Right renal cortex interstitium (tissue), 3 donors: Measurements from ENCODE around the gene TSG101. TPM values are rescaled to one million over a fixed set of nuclear protein-coding genes. Genes with fewer than 3 reads are reported as not detected.

Source experiments
- polyA plus RNA-seq, 3 donors: library from polyadenylated mRNA; unstranded; fragments of 120-200 nt; gene quantifications; one replicate each; pipeline ENCODE4 v1.2.1, GENCODE V29; 2013; ENCODE audit not compliant: insufficient read length in 3 of 3

The TSG101 gene
- polyA plus RNA-seq, 3 donors, result 183 to 199 (median 192) TPM

Other genes with a start within 250 kb of the TSG101 start
- gene HPS5, start 204.8 kb downstream of the TSG101 start, polyA plus RNA-seq, result 10 to 100 TPM; 22.9 to 23.2 (median 23.1) TPM
- 10 to 100 TPM; 55.2 to 57.7 (median 55.3) TPM for gene GTF2H1, start 204.4 kb downstream of the TSG101 start, polyA plus RNA-seq
- 100 to 1,000 TPM; 273 to 313 (median 277) TPM for gene LDHA, start 132.4 kb downstream of the TSG101 start, polyA plus RNA-seq
- gene LDHC, start 114.6 kb downstream of the TSG101 start, polyA plus RNA-seq, result 1 to 10 TPM in 1 of 3 donors, under 1 TPM in 1, not detected in 1; 0.21 to 1.5 TPM
- 1 to 10 TPM in 1 of 3 donors, under 1 TPM in 2; 0.44 to 1.2 (median 0.65) TPM for gene LDHAL6A, start 71.1 kb downstream of the TSG101 start, polyA plus RNA-seq
- gene UEVLD, start 61.8 kb upstream of the TSG101 start, polyA plus RNA-seq, result 10 to 100 TPM; 19.3 to 22.0 (median 21.2) TPM
- 1 to 10 TPM; 4.5 to 7.5 (median 5.9) TPM for gene MISFA, start 72.8 kb upstream of the TSG101 start, polyA plus RNA-seq
- 10 to 100 TPM; 28.9 to 30.0 (median 29.0) TPM for gene SPTY2D1, start 107.4 kb upstream of the TSG101 start, polyA plus RNA-seq
- 1 to 10 TPM; 8.1 to 9.1 (median 8.9) TPM for gene TMEM86A, start 171.8 kb upstream of the TSG101 start, polyA plus RNA-seq
- 1 to 10 TPM; 1.3 to 1.7 (median 1.4) TPM for gene IGSF22, start 199.2 kb upstream of the TSG101 start, polyA plus RNA-seq